ENCODE measurements around the gene GGT5.
"Not testable (repeated sequence)": the region's sequence is repeated elsewhere in the genome, so short reads cannot be mapped to it uniquely, and the experiment has no call there.

DNA sequence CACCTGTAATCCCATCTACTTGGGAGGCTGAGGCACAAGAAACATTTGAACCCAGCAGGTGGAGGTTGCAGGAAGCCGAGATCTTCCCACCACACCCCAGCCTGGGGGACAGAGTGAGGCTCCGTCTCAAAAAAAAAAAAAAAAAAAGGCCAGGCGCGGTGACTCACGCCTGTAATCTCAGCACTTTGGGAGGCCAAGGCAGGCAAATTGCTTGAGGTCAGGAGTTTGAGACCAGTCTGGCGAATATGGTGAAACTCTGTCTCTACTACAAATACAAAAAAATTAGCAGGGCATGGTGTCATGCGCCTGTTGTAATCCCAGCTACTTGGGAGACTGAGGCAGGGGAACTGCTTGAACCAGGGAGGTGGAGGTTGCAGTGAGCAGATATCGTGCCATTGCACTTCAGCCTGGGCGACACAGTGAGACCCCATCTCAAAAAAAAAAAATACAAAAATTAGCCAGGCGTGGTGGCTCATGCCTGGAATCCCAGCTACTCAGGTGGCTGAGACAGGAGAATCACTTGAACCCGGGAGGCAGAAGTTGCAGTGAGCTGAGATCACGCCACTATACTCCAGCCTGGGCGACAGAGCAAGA lies 6.7 kb downstream of the GGT5 start:
- TF ChIP-seq, protein P1, sequence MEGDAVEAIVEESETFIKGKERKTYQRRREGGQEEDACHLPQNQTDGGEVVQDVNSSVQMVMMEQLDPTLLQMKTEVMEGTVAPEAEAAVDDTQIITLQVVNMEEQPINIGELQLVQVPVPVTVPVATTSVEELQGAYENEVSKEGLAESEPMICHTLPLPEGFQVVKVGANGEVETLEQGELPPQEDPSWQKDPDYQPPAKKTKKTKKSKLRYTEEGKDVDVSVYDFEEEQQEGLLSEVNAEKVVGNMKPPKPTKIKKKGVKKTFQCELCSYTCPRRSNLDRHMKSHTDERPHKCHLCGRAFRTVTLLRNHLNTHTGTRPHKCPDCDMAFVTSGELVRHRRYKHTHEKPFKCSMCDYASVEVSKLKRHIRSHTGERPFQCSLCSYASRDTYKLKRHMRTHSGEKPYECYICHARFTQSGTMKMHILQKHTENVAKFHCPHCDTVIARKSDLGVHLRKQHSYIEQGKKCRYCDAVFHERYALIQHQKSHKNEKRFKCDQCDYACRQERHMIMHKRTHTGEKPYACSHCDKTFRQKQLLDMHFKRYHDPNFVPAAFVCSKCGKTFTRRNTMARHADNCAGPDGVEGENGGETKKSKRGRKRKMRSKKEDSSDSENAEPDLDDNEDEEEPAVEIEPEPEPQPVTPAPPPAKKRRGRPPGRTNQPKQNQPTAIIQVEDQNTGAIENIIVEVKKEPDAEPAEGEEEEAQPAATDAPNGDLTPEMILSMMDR (conservative IDR thresholded peaks at IDR 0.05), result not testable (repeated sequence)
- TF ChIP-seq EZH2 (IDR thresholded peaks at IDR 0.05; ENCODE audit: low read depth), result not testable (repeated sequence)

All from PC-9 (cell line).